Lower lobe of right lung (tissue), 2 donors: Measurements from ENCODE around the gene OPRL1. TPM values are rescaled to one million over a fixed set of nuclear protein-coding genes. Genes with fewer than 3 reads are reported as not detected.

Experiments
- ATAC-seq, 2 donors: fragments of 200-7000 bp; cut with Tn5 transposase; one replicate each; pipeline ENCODE4 v1.9.1; 2020 to 2022; ENCODE audit warnings: mild to moderate bottlenecking in 2 of 2, moderate library complexity in 2 of 2
- DNase-seq: peaks from one replicate; pipeline ENCODE4 v3.0.0-alpha.2; 2020
- H3K27ac ChIP-seq: fragments of 200-600 bp; one replicate; pipeline ENCODE4 v1.8.0; 2022
- H3K27me3 ChIP-seq: fragments of 200-600 bp; one replicate; pipeline ENCODE4 v1.8.0; 2022; ENCODE audit warnings: low read depth
- H3K36me3 ChIP-seq: fragments of 200-600 bp; one replicate; pipeline ENCODE4 v1.8.0; 2022; ENCODE audit warnings: mild to moderate bottlenecking
- H3K4me1 ChIP-seq: fragments of 200-600 bp; one replicate; pipeline ENCODE4 v1.8.0; 2022
- H3K4me3 ChIP-seq: fragments of 200-600 bp; one replicate; pipeline ENCODE4 v1.8.0; 2022; ENCODE audit warnings: mild to moderate bottlenecking
- H3K9me3 ChIP-seq: fragments of 200-600 bp; one replicate; pipeline ENCODE4 v1.8.0; 2022
- CTCF ChIP-seq: fragments of 200-600 bp; IDR thresholded peaks from one replicate; pipeline ENCODE4 v1.8.0; 2022; ENCODE audit warnings: antibody characterized with exemption, mild to moderate bottlenecking
- intact Hi-C: fragments of 100-400 bp; cut with DNase I; formaldehyde crosslinking; loops from one replicate; pipeline ENCODE4 v1.11.0; 2022
- total RNA-seq: library from RNA; stranded (reverse); fragmentation: NEBNext Ultra II Directional; extraction: Animal tissue kit (Norgen Biotek cat#: 25700); gene quantifications from one replicate; pipeline ENCODE4 v1.2.1, GENCODE V29; 2021
- donor health status: DM: no; HTN: yes; CAD: no; lungs with severe emphysema.

The OPRL1 gene
- total RNA-seq, 1 donor from 2014 or later: 2.6 TPM

- peaks cover 52% of the 10 kb centered on the region for H3K4me1 ChIP-seq
- H3K9me3 ChIP-seq: no peaks in the 10 kb centered on the region
- ATAC-seq: peak; percentile 67
- peak; percentile 91 for DNase-seq
- peaks cover 17% of the 10 kb centered on the region for H3K36me3 ChIP-seq
- intact Hi-C loops: no loop called here
- peak within 1 kb of the TSS; percentile 84 for H3K27ac ChIP-seq
- TF ChIP-seq CTCF: no peak
- peaks cover 8% of the 10 kb centered on the region for H3K27me3 ChIP-seq
- peak within 1 kb of the TSS; percentile 82 for H3K4me3 ChIP-seq
Observed at GRCh38 chr20:64079273-64080012, 439 bp upstream of the OPRL1 start, which contains the start of gene RGS19. Gene RGS19, minus strand, starts transcription at chr20:64079518. Its CDS starts 2,632 bp downstream, at chr20:64076886.

GRCh38 chr20:64080813-64081623 is 1.1 kb downstream of the OPRL1 start:
- H3K27ac ChIP-seq: peak overlapping the region; percentile 84
- H3K4me3 ChIP-seq: peak overlapping the region; percentile 59
- H3K9me3 ChIP-seq: no peaks in the 10 kb centered on the region
- DNase-seq: no peak
- no peak for ATAC-seq
- H3K27me3 ChIP-seq: peaks cover 22% of the 10 kb centered on the region
- intact Hi-C loops: no loop called here
- H3K36me3 ChIP-seq: peaks cover 5% of the 10 kb centered on the region
- peaks cover 57% of the 10 kb centered on the region for H3K4me1 ChIP-seq
- TF ChIP-seq CTCF: no peak

GRCh38 chr20:64081624-64081964 is 1.7 kb downstream of the OPRL1 start:
- Histone ChIP-seq H3K27me3 (peaks cover 28% of the 10 kb centered on the region), H3K9me3 (no peaks in the 10 kb centered on the region), H3K36me3 (no peaks in the 10 kb centered on the region), H3K27ac (no peak overlapping the region), H3K4me3 (no peak overlapping the region), H3K4me1 (peaks cover 51% of the 10 kb centered on the region)
- DNase-seq: no peak
- intact Hi-C loops: no loop called here
- no peak for TF ChIP-seq CTCF
- ATAC-seq: no peak

- Histone ChIP-seq H3K4me1 (peaks cover 46% of the 10 kb centered on the region), H3K27ac (no peak overlapping the region)
- ATAC-seq: no peak
Observed at GRCh38 chr20:64082126-64082731, 2.3 kb downstream of the OPRL1 start.

More at GRCh38 chr20:64082126-64082731, 2.3 kb downstream of the OPRL1 start:
- intact Hi-C loops: no loop called here
- no peak for TF ChIP-seq CTCF
- Histone ChIP-seq H3K27me3 (peaks cover 29% of the 10 kb centered on the region), H3K4me3 (no peak overlapping the region), H3K36me3 (no peaks in the 10 kb centered on the region), H3K9me3 (no peaks in the 10 kb centered on the region)
- DNase-seq: no peak
